ENCODE results near the gene CALY. TPM values are rescaled to one million over a fixed set of nuclear protein-coding genes. Genes with fewer than 3 reads are reported as not detected.

CALY gene
- total RNA-seq, 4 donors from 2014 or later, result 1.6 to 3.6 (median 2.3) TPM

DNA sequence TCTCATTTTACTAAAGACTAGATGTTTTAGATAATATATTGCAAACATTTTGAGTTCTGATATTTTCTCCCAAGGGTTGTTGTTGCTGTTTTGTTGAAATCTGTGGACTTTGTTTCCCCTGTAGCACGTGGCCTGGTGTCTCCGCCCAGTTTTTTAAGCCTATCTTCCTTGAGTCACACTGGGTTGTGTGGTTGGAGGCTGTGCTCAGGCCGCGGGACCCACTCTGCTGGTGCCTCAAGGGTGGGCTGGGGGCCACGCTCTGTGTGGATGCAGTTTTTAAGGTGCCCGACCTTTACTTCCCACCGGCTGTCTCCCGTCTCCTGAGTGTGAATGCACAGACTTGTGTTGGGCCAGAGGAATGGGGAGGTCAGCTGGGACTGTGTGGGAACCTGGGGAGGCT lies 6.2 kb upstream of the CALY start:
- Histone ChIP-seq H3K9me3 (no peaks in the 10 kb centered on the region), H3K4me3 (no peak overlapping the region), H3K36me3 (no peaks in the 10 kb centered on the region), H3K4me1 (peaks cover 0 to 4% (median 0%) of the 10 kb centered on the region in 4 donors), H3K27ac (replicated peaks in 1 of 4) (no peak overlapping the region), H3K27me3 (peaks cover 0 to 97% (median 20%) of the 10 kb centered on the region in 4 donors)
- intact Hi-C loops (cut with DNase I), result no loop called here
- WGBS, result 82% methylated on average over 8 of the region's 8 CpGs
- TF ChIP-seq POLR2A (IDR thresholded peaks at IDR 0.05; ENCODE audit: low read depth) (no peak), POLR2AphosphoS5 (IDR thresholded peaks at IDR 0.05) (no peak), CTCF (IDR thresholded peaks at IDR 0.05) (no peak), EP300 (IDR thresholded peaks at IDR 0.05) (no peak)
- no peak for DNase-seq (ENCODE audit: extremely low spot score)

GRCh38 chr10:133341983-133342382 lies 5.3 kb upstream of the CALY start:
- 88% methylated on average over 4 of the region's 4 CpGs for WGBS
- H3K4me1 ChIP-seq, result peaks cover 0 to 8% (median 0%) of the 10 kb centered on the region in 4 donors
- no peaks in the 10 kb centered on the region for H3K36me3 ChIP-seq
- intact Hi-C loops (cut with DNase I), result no loop called here
- H3K4me3 ChIP-seq, result no peak overlapping the region
- no peak for DNase-seq (ENCODE audit: extremely low spot score)
- no peaks in the 10 kb centered on the region for H3K9me3 ChIP-seq
- no peak overlapping the region for H3K27ac ChIP-seq (replicated peaks in 1 of 4)
- peaks cover 0 to 97% (median 23%) of the 10 kb centered on the region in 4 donors for H3K27me3 ChIP-seq
- TF ChIP-seq CTCF (IDR thresholded peaks at IDR 0.05) (no peak), POLR2AphosphoS5 (IDR thresholded peaks at IDR 0.05) (no peak), POLR2A (IDR thresholded peaks at IDR 0.05; ENCODE audit: low read depth) (no peak), EP300 (IDR thresholded peaks at IDR 0.05) (no peak)

DNA sequence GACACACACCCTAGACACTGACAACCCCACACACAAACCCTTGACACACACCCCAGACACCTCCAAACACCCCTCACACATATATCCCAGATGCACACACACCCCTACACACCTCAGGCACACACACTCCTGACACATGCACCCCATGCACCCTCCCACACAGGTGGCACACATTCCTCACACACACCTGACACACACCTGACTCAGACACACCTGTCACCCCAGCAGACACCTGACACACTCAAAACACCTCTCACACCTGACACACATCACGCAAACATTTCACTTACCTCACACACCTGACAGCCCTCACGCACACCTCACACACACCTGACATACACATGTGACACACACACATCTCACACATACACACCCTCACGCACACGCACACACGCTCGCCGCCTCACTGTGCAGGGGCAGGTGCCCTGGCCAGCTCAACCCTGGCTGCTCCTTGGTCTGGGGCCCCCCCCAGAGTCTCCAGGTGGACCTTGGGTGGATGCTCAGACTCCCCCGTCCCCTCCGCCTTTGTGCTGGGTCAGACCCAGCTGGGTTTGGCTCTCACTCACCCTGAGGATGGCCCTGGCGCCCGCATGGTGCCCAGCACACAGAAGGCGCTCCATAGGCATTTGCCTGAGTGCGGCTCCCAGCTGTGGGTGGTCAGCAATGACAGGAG lies 3.1 kb upstream of the CALY start:
- Histone ChIP-seq H3K9me3 (no peaks in the 10 kb centered on the region), H3K27ac (replicated peaks in 1 of 4) (no peak overlapping the region), H3K27me3 (peaks cover 11 to 97% (median 36%) of the 10 kb centered on the region in 4 donors), H3K4me1 (peaks cover 20 to 25% (median 21%) of the 10 kb centered on the region in 4 donors), H3K4me3 (no peak overlapping the region), H3K36me3 (no peaks in the 10 kb centered on the region)
- 86% methylated on average over 13 of the region's 13 CpGs for WGBS
- no peak for DNase-seq (ENCODE audit: extremely low spot score)
- intact Hi-C loops (cut with DNase I), result loop anchor here (10.0 kb wide), 1 partner anchor 155 kb away; no protein-coding TSS in a partner anchor
- TF ChIP-seq EP300 (IDR thresholded peaks at IDR 0.05) (no peak), POLR2A (IDR thresholded peaks at IDR 0.05; ENCODE audit: low read depth) (no peak), CTCF (IDR thresholded peaks at IDR 0.05) (no peak), POLR2AphosphoS5 (IDR thresholded peaks at IDR 0.05) (no peak)

- DNase-seq (ENCODE audit: extremely low spot score), result no peak
- no peaks in the 10 kb centered on the region for H3K9me3 ChIP-seq
- H3K4me1 ChIP-seq, result peaks cover 22 to 28% (median 24%) of the 10 kb centered on the region in 4 donors
- H3K4me3 ChIP-seq, result no peak overlapping the region
- intact Hi-C loops (cut with DNase I), result loop anchor here (10.0 kb wide), 1 partner anchor 156 kb away; no protein-coding TSS in a partner anchor
- peaks cover 11 to 90% (median 40%) of the 10 kb centered on the region in 4 donors for H3K27me3 ChIP-seq
- H3K36me3 ChIP-seq, result no peaks in the 10 kb centered on the region
- TF ChIP-seq CTCF (IDR thresholded peaks at IDR 0.05), result no peak
- TF ChIP-seq POLR2A (IDR thresholded peaks at IDR 0.05; ENCODE audit: low read depth), result no peak
- TF ChIP-seq EP300 (IDR thresholded peaks at IDR 0.05), result no peak
- no peak for TF ChIP-seq POLR2AphosphoS5 (IDR thresholded peaks at IDR 0.05)
- no peak overlapping the region for H3K27ac ChIP-seq (replicated peaks in 1 of 4)
- WGBS, result 91% methylated on average over 10 of the region's 10 CpGs
Measured at GRCh38 chr10:133338080-133339071, 1.7 kb upstream of the CALY start.

All from esophagus muscularis mucosa (tissue), 4 donors.